ENCODE results near the gene DIP2C. TPM values are rescaled to one million over a fixed set of nuclear protein-coding genes. Genes with fewer than 3 reads are reported as not detected.
"Not testable (repeated sequence)": the region's sequence is repeated elsewhere in the genome, so short reads cannot be mapped to it uniquely, and the experiment has no call there.

DIP2C gene
- total RNA-seq, 2 donors from 2014 or later = 13.0 to 13.7 TPM

- peak overlapping the region; percentile 37 for H3K4me3 ChIP-seq (ENCODE audit: low read length)
- no peak overlapping the region for H3K27ac ChIP-seq (ENCODE audit: low read depth, low read length)
- H3K27me3 ChIP-seq (ENCODE audit: control insufficient read depth, insufficient read depth, low read length, poor library complexity, severe bottlenecking) = no peaks in the 10 kb centered on the region
- 73 to 77% methylated on average over 12 to 13 of the region's 13 CpGs for WGBS, 2 experiments (ENCODE audit: insufficient coverage in 1 of 2, insufficient read length in 1 of 2)
- Mint-ChIP-seq H3K9me3 (no peaks in the 10 kb centered on the region), H3K36me3 (ENCODE audit: low read depth) (no peaks in the 10 kb centered on the region), H3K4me3 (no peak overlapping the region), H3K27ac (peak overlapping the region; percentile 13), H3K27me3 (ENCODE audit: insufficient read depth) (no peaks in the 10 kb centered on the region), H3K4me1 (peaks cover 12% of the 10 kb centered on the region)
- peak overlapping the region; percentile 8 for H3K9ac ChIP-seq (ENCODE audit: extremely low read depth, low read length, poor library complexity, severe bottlenecking)
- TF ChIP-seq CTCF (conservative IDR thresholded peaks at IDR 0.05) = no peak
- H3K4me1 ChIP-seq (ENCODE audit: control insufficient read depth, insufficient read depth, low read length) = peaks cover 12% of the 10 kb centered on the region
- peak; percentile 54 for DNase-seq
- H3K36me3 ChIP-seq (ENCODE audit: control insufficient read depth, insufficient read depth, low read length) = no peaks in the 10 kb centered on the region
- H3K9me3 ChIP-seq (ENCODE audit: control insufficient read depth, low read length) = no peaks in the 10 kb centered on the region
These were observed 35.3 kb downstream of the DIP2C start for GRCh38 chr10:653991-654646.

GRCh38 chr10:652832-653459, 36.5 kb downstream of the DIP2C start:
- not testable (repeated sequence) for H3K36me3 Mint-ChIP-seq (ENCODE audit: low read depth); H3K27ac Mint-ChIP-seq; H3K36me3 ChIP-seq (ENCODE audit: control insufficient read depth, insufficient read depth, low read length); H3K27ac ChIP-seq (ENCODE audit: low read depth, low read length); H3K9me3 Mint-ChIP-seq; H3K9me3 ChIP-seq (ENCODE audit: control insufficient read depth, low read length); H3K27me3 Mint-ChIP-seq (ENCODE audit: insufficient read depth); H3K4me3 ChIP-seq (ENCODE audit: low read length); H3K27me3 ChIP-seq (ENCODE audit: control insufficient read depth, insufficient read depth, low read length, poor library complexity, severe bottlenecking); H3K9ac ChIP-seq (ENCODE audit: extremely low read depth, low read length, poor library complexity, severe bottlenecking); H3K4me3 Mint-ChIP-seq
- peak; percentile 12 for DNase-seq
- WGBS, 2 experiments (ENCODE audit: insufficient coverage in 1 of 2, insufficient read length in 1 of 2) = 91 to 98% methylated on average over 8 to 13 of the region's 13 CpGs
- peaks cover 12% of the 10 kb centered on the region for H3K4me1 ChIP-seq (ENCODE audit: control insufficient read depth, insufficient read depth, low read length)
- H3K4me1 Mint-ChIP-seq = peaks cover 12% of the 10 kb centered on the region

GRCh38 chr10:652233-652632, 37.2 kb downstream of the DIP2C start:
- Mint-ChIP-seq H3K4me1 (peaks cover 12% of the 10 kb centered on the region), H3K27me3 (ENCODE audit: insufficient read depth) (no peaks in the 10 kb centered on the region), H3K4me3 (no peak overlapping the region), H3K27ac (no peak overlapping the region), H3K9me3 (no peaks in the 10 kb centered on the region), H3K36me3 (ENCODE audit: low read depth) (no peaks in the 10 kb centered on the region)
- Histone ChIP-seq H3K36me3 (ENCODE audit: control insufficient read depth, insufficient read depth, low read length) (no peaks in the 10 kb centered on the region), H3K4me3 (ENCODE audit: low read length) (no peak overlapping the region), H3K9ac (ENCODE audit: extremely low read depth, low read length, poor library complexity, severe bottlenecking) (no peak overlapping the region), H3K4me1 (ENCODE audit: control insufficient read depth, insufficient read depth, low read length) (peaks cover 12% of the 10 kb centered on the region), H3K27me3 (ENCODE audit: control insufficient read depth, insufficient read depth, low read length, poor library complexity, severe bottlenecking) (no peaks in the 10 kb centered on the region), H3K9me3 (ENCODE audit: control insufficient read depth, low read length) (no peaks in the 10 kb centered on the region), H3K27ac (ENCODE audit: low read depth, low read length) (no peak overlapping the region)
- no peak for TF ChIP-seq CTCF (conservative IDR thresholded peaks at IDR 0.05)
- DNase-seq = peak; percentile 38
- 80 to 92% methylated on average over 7 to 15 of the region's 15 CpGs for WGBS, 2 experiments (ENCODE audit: insufficient coverage in 1 of 2, insufficient read length in 1 of 2)
